HG03442 (cell line): ENCODE data around the gene SPATA24.

Experiments used
- ATAC-seq: cut with Tn5 transposase; IDR thresholded peaks from one replicate; pipeline ENCODE4 v1.9.1; 2021; ENCODE audit warnings: mild to moderate bottlenecking, moderate library complexity; ENCODE audit not compliant: unreplicated experiment

The SPATA24 gene

DNA sequence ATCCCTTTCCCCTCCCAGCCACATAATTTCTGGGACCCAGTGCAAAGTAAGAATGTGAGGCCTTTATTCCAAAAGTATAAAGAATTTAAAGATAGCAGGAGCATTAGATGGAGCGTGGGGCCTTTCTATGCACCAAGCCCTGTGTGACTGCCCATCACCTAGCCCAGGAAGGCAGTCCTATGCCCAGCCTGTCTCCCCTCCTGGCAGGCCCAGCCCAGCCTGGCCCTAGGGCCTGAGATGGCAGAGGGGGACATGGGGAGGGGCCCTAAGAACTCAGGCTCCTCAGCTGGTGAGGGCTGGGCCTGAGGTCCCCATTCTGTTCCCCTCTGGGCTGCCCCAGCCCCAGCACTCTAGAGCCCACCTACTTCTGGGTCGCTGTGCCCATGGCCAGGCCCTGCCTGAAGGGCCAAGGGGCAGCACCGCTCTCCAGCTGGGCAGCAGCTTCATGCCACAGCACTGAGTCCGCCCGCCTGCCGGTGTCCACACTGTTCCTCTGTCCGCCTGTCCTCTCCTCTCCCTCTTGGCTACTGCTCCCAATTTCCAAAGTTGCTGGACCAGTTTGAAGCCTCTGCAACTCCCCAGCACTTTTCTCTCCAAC is 19.8 kb downstream of the SPATA24 start:
- no peak for ATAC-seq

DNA sequence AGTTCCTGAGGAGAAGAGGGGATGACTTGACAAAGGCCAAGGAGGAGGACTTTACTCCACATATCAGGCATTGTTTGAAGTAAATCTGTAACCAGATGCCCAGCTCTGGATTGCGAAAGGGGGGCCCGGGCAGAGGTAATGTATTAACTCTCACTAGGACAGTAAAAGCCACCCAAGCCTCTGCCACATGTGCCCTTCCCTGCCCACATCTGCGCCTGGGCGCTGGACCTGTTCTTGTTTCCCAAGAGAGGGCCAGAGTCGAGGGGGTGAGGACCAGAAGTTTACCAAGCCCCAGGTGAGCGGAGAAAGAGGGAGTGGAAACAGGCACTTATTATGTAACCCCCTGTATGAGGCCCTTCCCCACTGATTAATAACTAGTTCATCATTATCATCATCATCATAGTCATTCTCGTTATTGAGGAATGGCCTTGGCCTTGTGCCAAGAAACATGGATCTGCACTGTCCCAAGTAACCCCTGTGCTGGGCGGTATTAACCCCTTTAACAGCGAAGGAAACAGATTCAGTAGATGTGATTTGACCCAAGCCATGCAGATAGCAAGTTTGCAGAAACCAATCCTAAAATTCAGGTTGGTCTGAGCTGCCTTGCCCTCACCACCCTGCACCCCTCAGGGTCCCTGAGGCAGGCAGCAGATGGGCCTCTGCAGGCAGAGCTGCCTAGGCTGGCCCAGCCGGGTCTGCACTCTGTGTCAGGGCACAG is 20.5 kb downstream of the SPATA24 start, which contains the start of gene SLC23A1:
Gene SLC23A1 (minus strand): TSS at position 23 of the 718 bp plus-strand sequence. CDS start 44 bp downstream, outside the sequence.
- no peak for ATAC-seq

GRCh38 chr5:139382807-139383206 is 21.1 kb downstream of the SPATA24 start:
- no peak for ATAC-seq

DNA sequence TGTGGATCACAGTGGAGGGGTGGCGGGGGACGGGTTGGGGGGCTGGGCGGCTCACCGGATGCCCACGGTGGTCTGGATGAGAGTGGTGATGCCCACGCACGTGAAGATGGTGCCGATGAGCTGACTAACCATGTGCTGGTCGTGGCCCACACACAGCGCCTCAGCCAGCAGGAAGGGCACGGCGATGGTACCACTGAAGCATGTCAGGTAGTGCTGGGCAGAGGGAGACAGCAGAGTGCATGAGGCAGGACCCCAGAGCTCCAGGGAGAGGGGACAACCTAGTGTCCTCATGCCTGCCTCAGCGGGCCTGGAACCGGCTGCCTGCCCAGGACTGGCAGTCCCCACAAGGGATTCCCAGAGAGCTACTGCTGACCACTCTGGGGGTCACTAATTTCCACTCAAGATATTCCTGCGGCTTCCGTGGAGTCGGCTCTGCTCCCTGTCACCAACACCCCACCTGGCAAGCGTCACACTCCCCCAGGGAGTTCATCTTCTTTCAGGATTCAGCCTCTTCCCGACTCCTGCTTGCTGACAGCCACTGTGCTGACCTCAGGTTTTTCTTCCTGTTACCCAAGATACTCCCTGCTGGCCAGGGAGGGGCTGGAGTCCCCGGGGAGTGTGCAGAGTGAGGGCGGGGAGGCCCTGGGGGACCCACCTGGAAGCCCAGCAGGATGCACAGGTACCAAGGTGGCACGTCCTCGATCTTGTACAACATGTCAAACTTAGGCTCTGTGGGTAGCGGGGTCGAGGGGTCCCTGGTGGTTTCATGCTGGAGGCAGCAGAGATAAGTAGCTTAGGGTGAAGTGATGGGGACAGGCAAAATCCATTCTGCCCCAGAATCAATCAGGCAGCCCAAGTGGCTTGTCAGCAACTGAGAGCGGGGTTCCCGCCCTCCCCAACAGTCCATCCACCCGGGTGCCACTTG is 21.8 kb downstream of the SPATA24 start:
- no peak for ATAC-seq

- ATAC-seq: no peak
These were observed 24.1 kb downstream of the SPATA24 start for GRCh38 chr5:139379626-139380449.

DNA sequence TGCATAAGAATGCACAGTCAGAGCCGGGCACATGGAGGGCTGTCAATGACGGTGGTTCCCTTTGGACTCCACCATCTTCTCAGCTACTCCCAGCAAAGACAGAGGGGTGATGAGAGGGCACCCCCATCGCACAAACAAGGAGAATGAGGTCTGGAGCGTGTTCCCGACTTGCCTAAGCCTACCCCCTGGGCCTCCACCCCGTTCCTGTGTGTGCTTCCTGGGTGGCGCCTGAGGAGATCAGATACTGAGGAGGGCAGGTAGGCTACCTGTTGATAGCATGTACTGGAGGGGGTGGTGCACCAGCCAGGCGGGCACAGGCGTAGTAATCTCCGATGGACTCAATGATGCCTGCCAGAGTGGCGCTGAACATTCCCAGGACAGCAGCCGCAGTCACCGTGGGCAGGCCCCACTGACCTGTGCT is 24.9 kb downstream of the SPATA24 start:
- no peak for ATAC-seq

GRCh38 chr5:139378101-139378825 is 25.6 kb downstream of the SPATA24 start:
- ATAC-seq: no peak

- no peak for ATAC-seq
These were observed 26.7 kb downstream of the SPATA24 start for GRCh38 chr5:139377226-139377625.

- ATAC-seq: no peak
These were observed 27.5 kb downstream of the SPATA24 start for GRCh38 chr5:139376364-139376763.

DNA sequence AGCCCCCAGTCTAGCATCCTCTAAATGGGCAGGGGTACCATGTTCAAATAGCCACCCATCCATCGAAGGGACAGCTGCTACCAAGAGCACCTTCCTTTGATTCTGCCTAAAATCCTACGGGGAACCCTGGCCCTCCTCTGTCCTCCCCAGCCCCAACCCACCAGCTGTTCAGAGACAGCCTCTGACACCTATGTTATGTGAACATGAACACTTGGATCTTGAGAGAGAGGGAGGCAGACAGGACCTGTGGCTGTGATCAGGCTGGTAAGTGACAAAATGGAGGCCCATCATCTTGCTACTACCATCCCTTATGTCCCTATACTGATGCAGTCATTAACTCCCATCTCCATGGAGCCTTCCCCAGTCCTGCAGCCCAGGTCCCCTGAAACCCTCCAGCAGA is 29.0 kb downstream of the SPATA24 start:
- no peak for ATAC-seq

DNA sequence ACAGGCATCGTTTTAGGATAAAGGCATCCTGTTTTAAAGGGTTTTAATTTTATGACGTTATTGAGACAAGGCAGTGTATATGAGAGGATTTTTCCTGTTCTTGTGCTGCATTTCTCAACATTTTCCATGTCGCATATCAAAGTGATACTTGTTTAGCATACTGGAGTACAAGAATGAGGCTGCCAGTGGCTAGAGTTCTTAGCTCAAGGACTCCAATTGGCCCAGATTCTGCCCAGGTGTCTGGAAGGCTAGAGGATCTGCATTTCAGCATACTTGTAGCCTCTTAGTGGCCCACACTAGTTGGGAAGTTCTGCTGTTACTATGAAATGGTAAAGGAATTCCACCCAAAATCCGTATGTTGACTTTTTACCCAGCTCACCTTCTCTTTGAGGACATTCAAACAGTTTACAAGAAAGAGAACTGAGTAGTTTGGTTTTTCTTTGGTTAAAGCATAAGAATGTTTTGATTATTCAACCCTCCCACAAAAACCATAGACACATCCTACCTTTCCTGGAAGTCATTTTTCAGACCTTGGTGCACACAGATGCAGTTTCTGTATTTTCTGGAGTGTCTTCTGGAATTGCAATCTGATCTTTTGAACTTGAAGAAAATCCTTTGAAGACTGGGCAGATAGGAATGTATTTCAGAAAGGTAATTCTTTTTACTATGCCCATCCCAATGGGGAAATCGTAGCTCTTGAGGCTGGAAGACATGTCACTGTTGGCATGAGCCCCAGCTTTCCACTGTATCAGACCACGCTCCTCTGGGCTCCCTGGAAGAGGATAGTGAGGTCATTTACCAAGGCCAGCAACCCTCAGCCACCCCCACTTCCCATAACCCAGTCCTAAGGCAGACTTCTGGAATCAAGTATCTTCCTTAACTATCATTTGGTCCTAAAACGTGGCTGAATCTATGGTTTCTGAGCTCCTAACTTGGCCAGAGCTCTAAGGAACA is 32.1 kb downstream of the SPATA24 start:
- ATAC-seq: no peak

- no peak for ATAC-seq
These were observed 34.7 kb downstream of the SPATA24 start for GRCh38 chr5:139369181-139369580.

GRCh38 chr5:139368613-139369012 is 35.3 kb downstream of the SPATA24 start:
- no peak for ATAC-seq

DNA sequence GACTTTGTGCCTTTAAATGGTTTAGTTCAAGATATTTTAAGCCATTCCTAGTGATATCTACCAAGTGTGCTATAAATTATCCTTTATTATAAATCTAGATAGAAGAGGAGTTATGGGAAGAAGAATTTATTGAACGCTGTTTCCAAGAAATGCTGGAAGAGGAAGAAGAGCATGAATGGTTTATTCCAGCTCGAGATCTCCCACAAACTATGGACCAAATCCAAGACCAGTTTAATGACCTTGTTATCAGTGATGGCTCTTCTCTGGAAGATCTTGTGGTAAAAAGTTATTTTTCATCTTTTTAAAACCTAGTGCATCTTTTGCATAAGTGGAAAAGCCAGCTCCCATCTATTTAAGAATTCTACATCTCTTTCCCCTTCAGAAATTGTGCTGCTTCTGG is 39.4 kb downstream of the SPATA24 start:
- ATAC-seq: no peak

GRCh38 chr5:139363937-139364336 is 40.0 kb downstream of the SPATA24 start:
- no peak for ATAC-seq

DNA sequence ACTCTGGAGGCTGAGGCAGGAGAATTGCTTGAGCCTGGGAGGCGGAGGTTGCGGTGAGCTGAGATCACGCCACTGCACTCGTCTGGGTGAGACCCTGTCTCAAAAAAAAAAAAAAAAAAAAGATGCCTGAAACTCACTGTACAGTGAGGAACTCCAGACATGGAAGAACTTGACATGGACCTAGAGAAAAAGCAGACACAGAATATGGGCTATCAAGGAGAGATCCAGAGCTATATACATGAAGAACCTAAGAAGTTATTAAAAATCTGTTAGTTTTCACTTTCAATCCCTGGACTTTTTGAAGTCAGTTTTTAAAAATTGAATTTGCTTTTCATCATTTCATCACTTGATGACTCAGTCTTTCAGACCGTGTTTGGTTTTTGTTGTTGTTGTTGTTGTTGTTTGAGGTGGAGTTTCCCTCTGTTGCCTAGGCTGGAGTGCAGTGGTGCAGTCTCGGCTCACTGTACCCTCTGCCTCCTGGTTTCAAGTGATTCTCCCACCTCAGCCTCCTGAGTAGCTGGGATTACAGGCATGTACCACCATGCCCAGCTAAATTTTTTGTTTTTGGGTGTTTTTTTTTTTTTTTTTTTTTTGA is 42.0 kb downstream of the SPATA24 start:
- ATAC-seq: no peak

DNA sequence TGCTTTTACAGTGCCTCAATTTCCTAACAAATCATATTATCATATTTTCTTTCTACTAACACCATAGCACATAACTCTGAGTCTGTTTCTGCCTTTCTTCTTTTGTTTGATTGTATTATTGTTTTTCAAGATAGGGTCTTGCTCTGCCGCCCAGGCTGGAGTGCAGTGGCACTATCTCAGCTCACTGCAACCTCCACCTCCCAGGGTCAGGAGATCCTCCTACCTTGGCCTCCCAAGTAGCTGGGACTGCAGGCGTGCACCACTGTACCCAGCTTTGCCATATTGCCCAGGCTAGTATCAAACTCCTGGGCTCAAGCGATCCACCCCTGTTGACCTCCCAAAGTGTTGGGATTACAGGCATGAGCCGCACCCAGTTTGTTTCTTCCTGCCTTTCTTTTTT is 43.5 kb downstream of the SPATA24 start:
- ATAC-seq: no peak

GRCh38 chr5:139358064-139358463 is 45.8 kb downstream of the SPATA24 start:
- ATAC-seq: no peak
